HEK293 (cell line): ENCODE measurements around the gene CNPY4.

Source experiments
- CTCF ChIA-PET: fragments of 350-600 bp; formaldehyde crosslinking; extraction: SDS; loops from one replicate; lab custom pipeline; 2021; ENCODE audit warnings: antibody characterized with exemption; lab: Yijun Ruan, JAX
- POLR2A ChIA-PET: fragments of 300-600 bp; formaldehyde crosslinking; extraction: SDS; loops from one replicate; lab custom pipeline; 2020; ENCODE audit warnings: antibody characterized with exemption, inconsistent platforms; lab: Yijun Ruan, JAX
- H3K27ac ChIP-seq: fragments of 200-500 bp; sonication (Bioruptor generic); 2 replicates; pipeline ENCODE4 v1.5.1; 2014; ENCODE audit warnings: low read depth, low read length, control low read depth, inconsistent platforms; ENCODE audit errors: extremely low read depth
- H3K36me3 ChIP-seq, 2 experiments: fragments of 200-500 bp in 1 of 2; sonication (Bioruptor generic) in 1 of 2; 1 replicate in 1 of 2; 2 replicates in 1 of 2; pipeline ENCODE4 v1.5.1; 2014 to 2017; ENCODE audit warnings: inconsistent platforms in 2 of 2, low read length in 2 of 2; ENCODE audit not compliant: control insufficient read depth in 2 of 2, insufficient read depth in 1 of 2
- H3K4me1 ChIP-seq: fragments of 200-500 bp; sonication (Bioruptor generic); 2 replicates; pipeline ENCODE4 v1.5.1; 2014; ENCODE audit warnings: mild to moderate bottlenecking, low read length, inconsistent platforms; ENCODE audit not compliant: control insufficient read depth, insufficient read depth
- H3K4me3 ChIP-seq: 2 replicates; pipeline ENCODE4 v1.5.1; 2011; ENCODE audit warnings: low read depth, mild to moderate bottlenecking, control low read depth, low read length, moderate library complexity
- H3K9me3 ChIP-seq: fragments of 200-500 bp; sonication (Bioruptor generic); 2 replicates; pipeline ENCODE4 v1.5.1; 2014; ENCODE audit warnings: low read depth, low read length, inconsistent platforms; ENCODE audit not compliant: control insufficient read depth, insufficient read depth
- FEZF1 ChIP-seq: fragments of 450-650 bp; formaldehyde crosslinking; IDR thresholded peaks from 2 replicates; pipeline ENCODE4 v1.5.1; 2016; ENCODE audit warnings: missing biosample characterization, missing genetic modification characterization
- KLF10 ChIP-seq: fragments of 450-650 bp; IDR thresholded peaks from 2 replicates; pipeline ENCODE4 v1.5.1; 2018; ENCODE audit warnings: missing biosample characterization, mild to moderate bottlenecking, missing genetic modification characterization
- PRDM4 ChIP-seq: fragments of 450-650 bp; formaldehyde crosslinking; IDR thresholded peaks from 2 replicates; pipeline ENCODE4 v1.5.1; 2017; ENCODE audit warnings: missing biosample characterization, missing genetic modification characterization
- SCRT1 ChIP-seq: fragments of 450-650 bp; formaldehyde crosslinking; IDR thresholded peaks from 2 replicates; pipeline ENCODE4 v1.5.1; 2016; ENCODE audit warnings: missing biosample characterization, missing genetic modification characterization, borderline replicate concordance
- WT1 ChIP-seq: fragments of 450-650 bp; formaldehyde crosslinking; IDR thresholded peaks from 2 replicates; pipeline ENCODE4 v1.5.1; 2016; ENCODE audit warnings: missing biosample characterization, missing genetic modification characterization
- ZFHX2 ChIP-seq: fragments of 450-650 bp; formaldehyde crosslinking; conservative IDR thresholded peaks from 2 replicates; pipeline ENCODE4 v1.5.1; 2016; ENCODE audit warnings: missing biosample characterization, missing genetic modification characterization
- ZFP41 ChIP-seq: fragments of 450-650 bp; formaldehyde crosslinking; IDR thresholded peaks from 2 replicates; pipeline ENCODE4 v1.5.1; 2016; ENCODE audit warnings: missing biosample characterization, missing genetic modification characterization, borderline replicate concordance
- ZNF121 ChIP-seq: fragments of 450-650 bp; formaldehyde crosslinking; IDR thresholded peaks from 2 replicates; pipeline ENCODE4 v1.5.1; 2016; ENCODE audit warnings: missing biosample characterization, missing genetic modification characterization
- ZNF133 ChIP-seq: fragments of 450-650 bp; formaldehyde crosslinking; IDR thresholded peaks from 2 replicates; pipeline ENCODE4 v1.5.1; 2016; ENCODE audit warnings: missing biosample characterization, missing genetic modification characterization
- ZNF138 ChIP-seq: fragments of 450-650 bp; formaldehyde crosslinking; IDR thresholded peaks from 2 replicates; pipeline ENCODE4 v1.5.1; 2016; ENCODE audit warnings: missing biosample characterization, missing genetic modification characterization, borderline replicate concordance
- ZNF155 ChIP-seq: fragments of 450-650 bp; formaldehyde crosslinking; IDR thresholded peaks from 2 replicates; pipeline ENCODE4 v1.5.1; 2016; ENCODE audit warnings: missing biosample characterization, missing genetic modification characterization
- ZNF169 ChIP-seq: fragments of 450-650 bp; formaldehyde crosslinking; IDR thresholded peaks from 2 replicates; pipeline ENCODE4 v1.5.1; 2016; ENCODE audit warnings: missing biosample characterization, missing genetic modification characterization
- ZNF2 ChIP-seq: fragments of 450-650 bp; formaldehyde crosslinking; IDR thresholded peaks from 2 replicates; pipeline ENCODE4 v1.5.1; 2016; ENCODE audit warnings: missing biosample characterization, missing genetic modification characterization
- ZNF223 ChIP-seq: fragments of 450-650 bp; formaldehyde crosslinking; IDR thresholded peaks from 2 replicates; pipeline ENCODE4 v1.5.1; 2016; ENCODE audit warnings: missing biosample characterization, missing genetic modification characterization
- ZNF23 ChIP-seq: fragments of 450-650 bp; formaldehyde crosslinking; IDR thresholded peaks from 2 replicates; pipeline ENCODE4 v1.5.1; 2016; ENCODE audit warnings: missing biosample characterization, missing genetic modification characterization, borderline replicate concordance
- ZNF239 ChIP-seq: fragments of 450-650 bp; formaldehyde crosslinking; IDR thresholded peaks from 2 replicates; pipeline ENCODE4 v1.5.1; 2016; ENCODE audit warnings: missing biosample characterization, missing genetic modification characterization
- ZNF311 ChIP-seq: fragments of 450-650 bp; formaldehyde crosslinking; IDR thresholded peaks from 2 replicates; pipeline ENCODE4 v1.5.1; 2017; ENCODE audit warnings: missing biosample characterization, missing genetic modification characterization, borderline replicate concordance
- ZNF366 ChIP-seq: fragments of 450-650 bp; formaldehyde crosslinking; conservative IDR thresholded peaks from 2 replicates; pipeline ENCODE4 v1.5.1; 2016; ENCODE audit warnings: missing biosample characterization, missing genetic modification characterization
- ZNF426 ChIP-seq: fragments of 450-650 bp; formaldehyde crosslinking; IDR thresholded peaks from 2 replicates; pipeline ENCODE4 v1.5.1; 2017; ENCODE audit warnings: missing biosample characterization, missing genetic modification characterization, mild to moderate bottlenecking, inconsistent platforms, moderate library complexity
- ZNF510 ChIP-seq: fragments of 450-650 bp; formaldehyde crosslinking; IDR thresholded peaks from 2 replicates; pipeline ENCODE4 v1.5.1; 2018; ENCODE audit warnings: mild to moderate bottlenecking, missing genetic modification characterization, missing biosample characterization; ENCODE audit not compliant: insufficient replicate concordance
- ZNF571 ChIP-seq: fragments of 450-650 bp; formaldehyde crosslinking; IDR thresholded peaks from 2 replicates; pipeline ENCODE4 v1.5.0; 2017; ENCODE audit warnings: missing biosample characterization, missing genetic modification characterization
- ZNF596 ChIP-seq: fragments of 450-650 bp; IDR thresholded peaks from 2 replicates; pipeline ENCODE4 v1.5.0; 2018; ENCODE audit warnings: missing biosample characterization, mild to moderate bottlenecking, missing genetic modification characterization, moderate library complexity
- ZNF624 ChIP-seq: fragments of 450-650 bp; formaldehyde crosslinking; IDR thresholded peaks from 2 replicates; pipeline ENCODE4 v1.5.1; 2017; ENCODE audit warnings: missing biosample characterization, missing genetic modification characterization
- ZNF670 ChIP-seq: fragments of 450-650 bp; formaldehyde crosslinking; IDR thresholded peaks from 2 replicates; pipeline ENCODE4 v1.5.1; 2016; ENCODE audit warnings: missing biosample characterization, missing genetic modification characterization, low read depth
- ZNF704 ChIP-seq: fragments of 450-650 bp; formaldehyde crosslinking; IDR thresholded peaks from 2 replicates; pipeline ENCODE4 v1.5.1; 2016; ENCODE audit warnings: missing biosample characterization, missing genetic modification characterization
- ZNF776 ChIP-seq: fragments of 450-650 bp; formaldehyde crosslinking; IDR thresholded peaks from 2 replicates; pipeline ENCODE4 v1.5.0; 2017; ENCODE audit warnings: missing biosample characterization, missing genetic modification characterization, borderline replicate concordance
- TF ChIP-seq, protein P1 (sequence below): fragments of 450-650 bp; formaldehyde crosslinking; IDR thresholded peaks from 2 replicates; pipeline ENCODE4; 2016; ENCODE audit warnings: missing biosample characterization, missing genetic modification characterization
- TF ChIP-seq, protein P2 (sequence below): fragments of 450-650 bp; formaldehyde crosslinking; IDR thresholded peaks from 2 replicates; pipeline ENCODE4 v1.5.1; 2016; ENCODE audit warnings: missing biosample characterization, missing genetic modification characterization
- TF ChIP-seq, protein P3 (sequence below): fragments of 450-650 bp; formaldehyde crosslinking; IDR thresholded peaks from 2 replicates; pipeline ENCODE4 v1.5.1; 2017; ENCODE audit warnings: missing biosample characterization, missing genetic modification characterization

CNPY4 gene

GRCh38 chr7:100101016-100101862 lies 18.2 kb upstream of the CNPY4 start, which contains the start of the genes AP4M1 and MCM7:
TSS of gene AP4M1 (plus strand) at chr7:100101643. CDS start at chr7:100101715, 72 bp downstream.
TSS of gene MCM7 (minus strand) at chr7:100101397. CDS start at chr7:100101294, 103 bp downstream.
- Histone ChIP-seq H3K4me1 (no peaks in the 10 kb centered on the region), H3K36me3 (peaks cover 44 to 64% of the 10 kb centered on the region in 2 experiments), H3K9me3 (no peaks in the 10 kb centered on the region), H3K4me3 (peak within 1 kb of the TSS; percentile 95), H3K27ac (peak within 1 kb of the TSS; percentile 99)
- ChIA-PET POLR2A (interaction anchor here (0.6 to 4.4 kb wide), 22 partner anchors 9 to 605 kb away, joined by 3 to 115 read pairs (median 5); partner anchors contain the start of genes CNPY4, COPS6, FBXO24 and LAMTOR4), CTCF (interaction anchor here (0.5 to 1.7 kb wide), 6 partner anchors 11 to 187 kb away, joined by 3 to 7 read pairs (median 3); no protein-coding TSS in a partner anchor)
- TF ChIP-seq ZFP41 (tag by site-specific recombination) (no peak), ZNF571 (tag by site-specific recombination) (no peak), ZNF624 (no peak), ZNF776 (0 out of 2 replicates have a peak, but pooled peaks have one; percentile 8), ZNF596 (tag by site-specific recombination) (no peak), ZNF704 (tag by site-specific recombination) (no peak), ZFHX2 (tag by site-specific recombination) (peak; percentile 62), ZNF169 (tag by site-specific recombination) (no peak), PRDM4 (tag by site-specific recombination) (peak; percentile 10; the same call in 1 of the 2 replicates), ZNF138 (tag by site-specific recombination) (no peak), ZNF670 (tag by site-specific recombination) (no peak), ZNF426 (tag by site-specific recombination) (no peak), WT1 (tag by site-specific recombination) (peak; percentile 59; the same call in 1 of the 2 replicates), ZNF121 (tag by site-specific recombination) (no peak), ZNF155 (no peak), SCRT1 (tag by site-specific recombination) (peak; percentile 98), ZNF366 (tag by site-specific recombination) (0 out of 2 replicates have a peak, but pooled peaks have one; percentile 12), ZNF133 (tag by site-specific recombination) (no peak), ZNF23 (tag by site-specific recombination) (no peak), KLF10 (peak; percentile 12; the same call in 1 of the 2 replicates), FEZF1 (tag by site-specific recombination) (peak; percentile 14; the same call in 1 of the 2 replicates), ZNF239 (0 out of 2 replicates have a peak, but pooled peaks have one; percentile 42), ZNF510 (no peak), ZNF223 (tag by site-specific recombination) (no peak), ZNF311 (tag by site-specific recombination) (no peak), ZNF2 (peak; percentile 14; the same call in 1 of the 2 replicates)
- TF ChIP-seq, protein P1, sequence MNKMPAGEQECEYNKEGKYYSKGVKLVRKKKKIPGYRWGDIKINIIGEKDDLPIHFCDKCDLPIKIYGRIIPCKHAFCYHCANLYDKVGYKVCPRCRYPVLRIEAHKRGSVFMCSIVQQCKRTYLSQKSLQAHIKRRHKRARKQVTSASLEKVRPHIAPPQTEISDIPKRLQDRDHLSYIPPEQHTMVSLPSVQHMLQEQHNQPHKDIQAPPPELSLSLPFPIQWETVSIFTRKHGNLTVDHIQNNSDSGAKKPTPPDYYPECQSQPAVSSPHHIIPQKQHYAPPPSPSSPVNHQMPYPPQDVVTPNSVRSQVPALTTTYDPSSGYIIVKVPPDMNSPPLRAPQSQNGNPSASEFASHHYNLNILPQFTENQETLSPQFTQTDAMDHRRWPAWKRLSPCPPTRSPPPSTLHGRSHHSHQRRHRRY (tag by site-specific recombination) = peak; percentile 72; the same call in 1 of the 2 replicates
- TF ChIP-seq, protein P2, sequence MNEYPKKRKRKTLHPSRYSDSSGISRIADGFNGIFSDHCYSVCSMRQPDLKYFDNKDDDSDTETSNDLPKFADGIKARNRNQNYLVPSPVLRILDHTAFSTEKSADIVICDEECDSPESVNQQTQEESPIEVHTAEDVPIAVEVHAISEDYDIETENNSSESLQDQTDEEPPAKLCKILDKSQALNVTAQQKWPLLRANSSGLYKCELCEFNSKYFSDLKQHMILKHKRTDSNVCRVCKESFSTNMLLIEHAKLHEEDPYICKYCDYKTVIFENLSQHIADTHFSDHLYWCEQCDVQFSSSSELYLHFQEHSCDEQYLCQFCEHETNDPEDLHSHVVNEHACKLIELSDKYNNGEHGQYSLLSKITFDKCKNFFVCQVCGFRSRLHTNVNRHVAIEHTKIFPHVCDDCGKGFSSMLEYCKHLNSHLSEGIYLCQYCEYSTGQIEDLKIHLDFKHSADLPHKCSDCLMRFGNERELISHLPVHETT (tag by site-specific recombination) = 0 out of 2 replicates have a peak, but pooled peaks have one; percentile 46
- TF ChIP-seq, protein P3, sequence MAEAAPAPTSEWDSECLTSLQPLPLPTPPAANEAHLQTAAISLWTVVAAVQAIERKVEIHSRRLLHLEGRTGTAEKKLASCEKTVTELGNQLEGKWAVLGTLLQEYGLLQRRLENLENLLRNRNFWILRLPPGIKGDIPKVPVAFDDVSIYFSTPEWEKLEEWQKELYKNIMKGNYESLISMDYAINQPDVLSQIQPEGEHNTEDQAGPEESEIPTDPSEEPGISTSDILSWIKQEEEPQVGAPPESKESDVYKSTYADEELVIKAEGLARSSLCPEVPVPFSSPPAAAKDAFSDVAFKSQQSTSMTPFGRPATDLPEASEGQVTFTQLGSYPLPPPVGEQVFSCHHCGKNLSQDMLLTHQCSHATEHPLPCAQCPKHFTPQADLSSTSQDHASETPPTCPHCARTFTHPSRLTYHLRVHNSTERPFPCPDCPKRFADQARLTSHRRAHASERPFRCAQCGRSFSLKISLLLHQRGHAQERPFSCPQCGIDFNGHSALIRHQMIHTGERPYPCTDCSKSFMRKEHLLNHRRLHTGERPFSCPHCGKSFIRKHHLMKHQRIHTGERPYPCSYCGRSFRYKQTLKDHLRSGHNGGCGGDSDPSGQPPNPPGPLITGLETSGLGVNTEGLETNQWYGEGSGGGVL (tag by site-specific recombination) = no peak
